Esophagus (tissue), 2 donors: ENCODE data around the gene VCX3A. TPM values are rescaled to one million over a fixed set of nuclear protein-coding genes. Genes with fewer than 3 reads are reported as not detected.

ENCODE experiments used
- H3K27ac ChIP-seq, 2 donors: one replicate each; pipeline ENCODE4 v1.5.1; 2013; ENCODE audit warnings: low read depth in 2 of 2, mild to moderate bottlenecking in 2 of 2, inconsistent platforms in 1 of 2, low read length in 1 of 2, moderate library complexity in 1 of 2
- H3K27me3 ChIP-seq, 2 donors: one replicate each; pipeline ENCODE4 v1.6.1; 2013; ENCODE audit warnings: low read length in 2 of 2, control low read depth in 1 of 2, mild to moderate bottlenecking in 1 of 2; ENCODE audit not compliant: insufficient read depth in 2 of 2, control insufficient read depth in 1 of 2
- H3K36me3 ChIP-seq, 2 donors: one replicate each; pipeline ENCODE4 v1.6.1; 2013; ENCODE audit warnings: low read length in 1 of 2; ENCODE audit not compliant: control insufficient read depth in 2 of 2, insufficient read depth in 2 of 2
- H3K4me1 ChIP-seq, 2 donors: one replicate each; pipeline ENCODE4 v1.6.1; 2013; ENCODE audit warnings: low read length in 1 of 2; ENCODE audit not compliant: control insufficient read depth in 2 of 2, insufficient read depth in 2 of 2
- H3K4me3 ChIP-seq, 2 donors: one replicate each; pipeline ENCODE4 v1.5.1; 2013; ENCODE audit warnings: low read length in 2 of 2, mild to moderate bottlenecking in 2 of 2, low read depth in 1 of 2, moderate library complexity in 1 of 2
- H3K9me3 ChIP-seq, 2 donors: one replicate each; pipeline ENCODE4 v1.6.1; 2013; ENCODE audit warnings: mild to moderate bottlenecking in 2 of 2, low read depth in 1 of 2, low read length in 1 of 2, moderate library complexity in 1 of 2; ENCODE audit not compliant: control insufficient read depth in 2 of 2, insufficient read depth in 1 of 2
- WGBS, 2 donors: extraction: QIAGEN DNeasy Blood & Tissue Kit; methylation state at CpG; one replicate each; pipeline ENCODE4 v1.1.7; 2013; 5-methylcytosine and 5-hydroxymethylcytosine counted together
- polyA plus RNA-seq, 2 donors: library from polyadenylated mRNA; stranded (reverse); fragments of 200-250 nt; gene quantifications; one replicate each; pipeline ENCODE4 v1.2.3, GENCODE V29; 2013
- donor health status: healthy with polysubstance abuse.
- donor health status: Bipolar disorder and iron deficiency.

The VCX3A gene
- polyA plus RNA-seq, 2 donors, result 0.49 TPM; not detected in 1

- Histone ChIP-seq H3K36me3 (no peaks in the 10 kb centered on the region), H3K27me3 (no peaks in the 10 kb centered on the region), H3K4me3 (no peak overlapping the region), H3K4me1 (no peaks in the 10 kb centered on the region), H3K9me3 (no peaks in the 10 kb centered on the region), H3K27ac (no peak overlapping the region)
- 47 to 57% methylated on average over 2 of the region's 2 CpGs for WGBS, 2 donors
Observed at GRCh38 chrX:6505960-6506359, 29.0 kb downstream of the VCX3A start.

- H3K4me3 ChIP-seq, result no peak overlapping the region
- H3K9me3 ChIP-seq, result no peaks in the 10 kb centered on the region
- WGBS, 2 donors, result 67 to 71% methylated on average over 1 of the region's 1 CpG
- no peak overlapping the region for H3K27ac ChIP-seq
- no peaks in the 10 kb centered on the region for H3K36me3 ChIP-seq
- H3K4me1 ChIP-seq, result no peaks in the 10 kb centered on the region
- no peaks in the 10 kb centered on the region for H3K27me3 ChIP-seq
Observed at GRCh38 chrX:6500719-6501118, 34.2 kb downstream of the VCX3A start.

- WGBS, 2 donors, result 67 to 76% methylated on average over 2 of the region's 2 CpGs
- Histone ChIP-seq H3K27me3 (no peaks in the 10 kb centered on the region), H3K9me3 (no peaks in the 10 kb centered on the region), H3K4me3 (no peak overlapping the region), H3K36me3 (no peaks in the 10 kb centered on the region), H3K4me1 (no peaks in the 10 kb centered on the region), H3K27ac (no peak overlapping the region)
Observed at GRCh38 chrX:6498324-6498723, 36.6 kb downstream of the VCX3A start.
